ENCODE data around the gene URM1.

URM1 gene

DNA sequence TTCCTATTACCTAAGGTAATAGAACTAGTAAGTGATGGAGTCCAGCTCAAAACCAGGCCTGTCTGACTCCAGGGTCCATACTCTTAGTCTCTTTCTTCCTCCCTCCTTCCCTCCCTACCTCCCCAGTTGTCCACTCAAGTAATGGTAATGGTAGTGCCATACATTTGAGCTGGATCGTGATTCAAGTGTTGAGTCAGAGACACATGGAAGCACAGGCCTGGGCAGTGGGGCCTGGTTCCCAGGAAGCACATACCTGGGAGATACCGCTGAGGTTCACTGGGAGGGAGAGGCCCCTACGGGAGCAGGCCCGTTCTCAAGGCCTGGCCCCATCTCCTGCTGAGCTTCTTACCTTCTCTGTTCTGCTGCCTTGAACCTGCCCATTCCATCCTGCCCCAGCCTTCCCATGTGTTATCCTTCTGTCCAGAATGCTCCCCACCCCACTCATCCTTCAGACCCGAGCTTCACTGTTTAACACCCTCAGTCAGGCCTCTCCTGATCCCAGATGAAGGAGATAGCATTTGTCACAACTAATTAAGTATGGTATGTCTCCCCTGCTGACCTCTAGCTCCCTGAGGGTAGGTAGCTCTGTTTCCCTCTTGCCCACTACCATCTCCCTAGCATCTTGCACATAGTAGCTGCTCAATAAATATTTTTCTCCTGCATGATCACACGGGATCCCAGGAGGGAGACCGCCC, 13.8 kb downstream of the URM1 start:
- DNase-seq = no peak

DNA sequence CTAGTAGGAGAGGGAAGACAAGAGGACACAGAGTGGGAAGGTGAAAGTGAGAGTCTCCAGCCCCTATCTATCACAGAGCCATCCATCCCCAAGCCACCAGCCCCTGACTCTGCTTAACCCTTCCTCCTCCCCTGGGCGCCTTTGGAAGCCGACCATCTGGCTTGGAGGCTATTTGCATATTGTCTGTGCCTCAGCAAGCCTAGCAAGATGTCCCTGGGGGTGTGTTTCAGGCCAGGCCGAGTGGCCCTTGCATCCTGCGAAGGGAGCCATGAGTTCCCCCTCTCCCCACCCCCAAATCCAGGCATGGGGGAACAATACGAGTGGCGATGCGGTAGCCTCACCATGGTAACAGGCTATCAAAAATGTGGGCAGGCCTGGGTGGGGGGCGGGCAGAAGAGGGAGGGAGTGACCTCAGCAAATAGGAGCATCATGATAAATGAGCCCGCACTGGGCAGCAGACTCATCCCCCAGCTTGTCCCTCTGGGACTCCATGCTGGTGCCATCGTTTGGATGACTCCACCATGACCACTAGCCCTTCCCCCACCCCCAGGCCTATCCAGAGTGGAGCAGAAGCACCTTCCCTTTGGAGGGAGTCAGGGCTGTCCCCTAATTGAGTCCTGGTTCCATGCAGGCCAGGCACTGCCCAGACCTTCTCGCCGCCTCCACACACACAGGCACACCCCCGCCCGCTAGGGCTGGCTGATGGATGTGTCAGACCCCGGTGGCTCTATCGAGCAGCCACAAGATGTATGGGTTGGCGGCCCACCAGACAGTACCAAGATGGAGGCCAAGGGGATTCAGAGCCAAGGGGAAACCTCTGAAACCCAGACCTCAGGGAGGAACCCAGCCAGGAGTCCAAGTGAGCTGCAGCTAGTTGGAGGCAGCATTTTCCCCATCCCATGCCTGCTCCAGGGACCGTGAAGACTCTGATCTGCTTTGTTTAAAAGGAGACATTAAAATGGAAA, 14.6 kb downstream of the URM1 start:
- DNase-seq = peak in 2 of 56 donors; percentile 20 to 21

DNA sequence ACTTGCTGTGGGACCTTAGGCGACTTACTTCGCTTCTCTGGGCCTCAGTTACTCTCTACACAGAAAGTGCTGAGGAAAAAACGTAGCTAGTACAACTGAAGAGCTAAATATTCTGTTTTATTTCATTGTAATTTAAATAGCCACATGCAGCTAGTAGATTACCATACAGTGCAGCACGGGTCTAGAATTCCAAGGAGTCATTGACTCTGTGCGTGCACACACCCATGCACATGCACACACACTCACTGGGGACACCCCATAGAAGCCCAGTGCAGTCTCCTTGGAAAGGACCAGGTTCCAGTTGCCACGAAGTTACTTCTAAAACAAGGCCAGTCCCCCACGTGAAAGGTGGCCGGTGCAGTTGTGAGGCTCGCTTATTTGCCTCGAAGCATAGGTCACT, 17.0 kb downstream of the URM1 start:
- DNase-seq = peak in 1 of 56 donors; percentile 14

DNA sequence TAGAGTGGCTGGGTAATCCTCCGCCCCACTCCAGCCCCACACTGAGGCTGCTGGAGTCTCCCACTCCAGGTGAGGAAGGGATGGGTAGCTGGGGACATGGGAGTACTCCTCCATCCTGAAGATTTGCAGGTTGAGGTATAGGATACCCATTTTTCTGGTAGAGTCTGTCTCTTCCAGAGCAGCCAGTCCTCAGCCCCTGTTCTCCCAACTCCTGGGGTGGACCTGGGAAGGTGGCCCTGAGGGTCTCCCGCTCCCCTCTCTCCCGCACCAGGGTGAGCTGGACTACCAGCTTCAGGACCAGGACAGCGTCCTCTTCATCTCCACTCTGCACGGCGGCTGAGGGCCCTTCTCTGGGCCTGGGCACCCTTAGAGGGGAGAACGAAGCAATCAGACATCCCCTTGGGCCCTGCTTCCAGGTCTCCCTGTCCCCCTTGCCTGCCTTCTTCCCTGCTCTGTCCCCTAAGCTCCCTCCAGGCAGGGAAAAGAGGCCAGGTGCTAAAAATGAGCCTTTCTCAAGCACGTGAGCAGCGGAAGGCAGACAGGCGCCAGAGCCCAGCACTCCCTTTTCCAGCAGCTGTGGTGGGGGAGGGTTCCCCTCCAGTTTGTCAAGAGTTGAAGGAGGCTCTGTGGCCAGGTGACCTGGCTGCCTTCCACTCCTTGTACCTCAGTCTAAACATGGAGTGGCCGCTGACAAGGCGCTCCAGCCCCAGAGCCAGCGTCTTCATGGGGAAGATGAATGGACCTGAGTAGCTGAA, 18.4 kb downstream of the URM1 start:
- peak in 15 of 56 donors; percentile 29 to 69 (median 42) for DNase-seq

DNA sequence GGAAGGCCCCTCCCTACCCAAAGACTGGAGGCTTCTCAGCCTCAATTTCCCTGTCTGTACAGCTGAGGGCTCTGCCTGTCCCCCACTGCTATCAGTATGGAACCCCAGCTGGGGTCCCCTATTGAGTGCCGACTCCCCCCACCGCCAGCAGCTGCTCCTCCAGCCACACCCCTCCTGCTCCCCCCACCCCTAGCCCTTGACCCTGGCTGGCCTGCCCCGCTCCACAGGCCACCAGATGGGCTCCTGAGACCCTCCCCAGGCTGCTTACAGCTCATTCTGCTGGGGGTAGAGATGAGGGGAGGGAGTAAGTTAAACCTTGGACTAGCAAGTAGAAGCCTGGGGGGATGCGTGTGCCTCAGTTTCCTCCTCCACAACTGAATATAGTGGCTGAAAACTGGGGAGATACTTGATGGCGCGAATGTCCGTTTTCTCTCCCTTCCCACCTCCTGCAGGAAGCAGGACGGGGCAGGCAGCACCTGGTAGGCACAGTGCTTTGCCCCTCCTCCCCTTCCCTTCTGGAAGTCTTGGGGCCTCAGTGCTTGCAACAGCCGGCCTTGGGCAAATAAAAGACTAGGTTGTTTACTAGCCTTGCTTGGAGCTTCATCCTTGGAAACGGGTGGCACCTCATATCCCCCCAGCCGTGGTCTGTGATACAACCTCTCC, 19.1 kb downstream of the URM1 start:
- peak in 13 of 56 donors; percentile 27 to 70 (median 65) for DNase-seq

DNA sequence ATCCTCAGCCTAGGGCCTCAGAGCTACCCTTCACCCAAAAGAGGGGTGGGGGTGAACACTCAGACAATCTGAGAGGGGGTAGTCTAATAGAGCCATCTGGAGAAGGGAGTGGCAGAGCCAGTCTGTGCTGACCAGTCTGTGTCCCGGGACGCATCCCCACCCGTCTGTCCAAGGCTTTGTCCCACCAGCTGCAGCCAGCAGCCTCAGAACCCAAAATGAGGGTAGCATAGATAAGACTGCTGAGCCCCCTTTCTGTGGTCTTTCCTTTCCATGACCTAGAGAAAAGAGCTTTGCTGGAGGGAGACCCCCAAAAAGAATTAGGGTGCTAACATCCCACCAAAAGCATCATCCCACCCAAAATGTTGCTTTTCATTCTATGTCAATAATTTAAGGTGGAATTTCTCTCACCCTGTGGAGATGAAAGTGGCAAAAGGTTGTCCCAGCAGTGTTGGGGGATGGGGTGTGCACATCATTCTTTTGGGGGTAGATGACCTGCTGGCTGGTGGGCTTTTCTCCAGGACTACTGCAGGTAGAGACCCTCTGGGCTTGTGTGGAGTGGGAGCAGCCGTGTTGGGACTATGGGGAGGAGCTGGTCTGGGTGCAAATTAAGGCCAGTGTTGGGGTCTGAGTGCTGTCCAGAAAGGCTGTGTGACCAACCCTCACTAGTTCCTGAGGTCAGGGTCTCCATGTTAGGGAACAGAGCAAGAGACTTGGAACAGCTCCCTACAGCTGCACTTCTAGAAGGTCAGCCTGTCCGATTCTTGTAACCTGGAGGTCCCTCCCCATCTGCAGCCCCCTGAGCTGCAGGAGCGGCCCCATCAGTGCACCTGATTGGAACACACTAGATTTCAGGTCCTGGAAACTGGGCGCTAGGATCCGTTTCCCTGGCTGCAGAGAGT, 19.9 kb downstream of the URM1 start:
- DNase-seq = peak in 39 of 56 donors; percentile 18 to 82 (median 62)

DNA sequence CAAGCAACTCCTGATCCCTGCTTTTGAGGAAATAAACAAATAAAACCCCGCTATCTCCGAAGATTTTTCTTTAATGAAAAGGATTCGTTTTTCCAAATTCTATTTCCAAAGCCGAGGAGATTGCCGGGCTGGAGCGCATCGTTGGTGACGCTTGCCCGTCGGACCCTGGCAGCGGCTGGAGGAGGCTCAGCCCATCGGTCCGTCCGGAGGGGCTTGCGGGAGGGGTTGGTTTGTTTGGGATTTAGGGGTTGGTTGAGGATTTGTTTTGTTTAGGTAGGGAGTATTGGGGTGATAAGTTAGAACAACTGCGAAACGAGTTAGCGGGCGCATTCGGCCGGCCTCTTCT, 20.8 kb downstream of the URM1 start:
- peak in 2 of 56 donors; percentile 14 to 43 for DNase-seq

DNA sequence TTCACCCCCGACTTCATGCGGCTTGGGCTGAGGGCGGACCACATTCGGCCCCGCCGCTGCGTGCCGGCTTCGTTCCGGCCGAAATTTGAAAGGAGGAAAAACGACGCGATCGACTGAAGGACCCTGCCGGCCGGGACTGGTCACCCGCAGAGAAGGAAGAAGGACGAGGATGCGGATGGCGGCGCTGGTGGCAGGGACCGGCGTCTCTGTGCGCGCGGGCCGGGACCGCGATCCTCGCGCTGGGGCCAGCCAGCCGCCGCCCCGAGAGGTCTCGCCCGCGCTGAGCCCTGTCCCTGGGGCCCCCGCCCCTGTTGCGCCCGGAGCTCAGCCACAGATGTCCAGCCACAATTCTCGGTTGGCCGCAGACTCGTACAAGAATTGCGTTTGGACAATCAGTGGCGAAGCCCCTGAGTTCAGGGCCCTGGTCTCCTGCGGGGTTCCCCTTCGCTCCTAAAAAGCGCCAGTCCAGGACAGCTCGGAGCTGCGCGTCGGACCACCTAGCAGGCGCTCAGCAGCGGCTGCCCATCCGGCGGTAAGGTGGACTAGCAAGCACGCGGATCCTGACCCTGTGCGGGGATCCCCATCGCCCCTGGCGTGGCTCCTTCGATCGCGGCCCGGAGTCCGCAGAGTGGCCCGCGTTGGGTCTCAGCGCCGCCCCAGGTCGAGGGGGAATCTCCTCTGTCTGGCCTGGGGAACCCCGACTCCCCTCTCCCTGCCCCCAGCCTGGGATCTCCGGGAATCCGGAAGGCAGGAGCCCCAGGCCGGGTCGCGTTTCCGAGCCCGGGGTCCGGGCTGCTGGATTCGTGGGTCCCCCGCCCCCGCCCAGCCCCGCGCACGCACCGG, 21.3 kb downstream of the URM1 start:
- peak in 2 of 56 donors; percentile 53 to 58 for DNase-seq

DNA sequence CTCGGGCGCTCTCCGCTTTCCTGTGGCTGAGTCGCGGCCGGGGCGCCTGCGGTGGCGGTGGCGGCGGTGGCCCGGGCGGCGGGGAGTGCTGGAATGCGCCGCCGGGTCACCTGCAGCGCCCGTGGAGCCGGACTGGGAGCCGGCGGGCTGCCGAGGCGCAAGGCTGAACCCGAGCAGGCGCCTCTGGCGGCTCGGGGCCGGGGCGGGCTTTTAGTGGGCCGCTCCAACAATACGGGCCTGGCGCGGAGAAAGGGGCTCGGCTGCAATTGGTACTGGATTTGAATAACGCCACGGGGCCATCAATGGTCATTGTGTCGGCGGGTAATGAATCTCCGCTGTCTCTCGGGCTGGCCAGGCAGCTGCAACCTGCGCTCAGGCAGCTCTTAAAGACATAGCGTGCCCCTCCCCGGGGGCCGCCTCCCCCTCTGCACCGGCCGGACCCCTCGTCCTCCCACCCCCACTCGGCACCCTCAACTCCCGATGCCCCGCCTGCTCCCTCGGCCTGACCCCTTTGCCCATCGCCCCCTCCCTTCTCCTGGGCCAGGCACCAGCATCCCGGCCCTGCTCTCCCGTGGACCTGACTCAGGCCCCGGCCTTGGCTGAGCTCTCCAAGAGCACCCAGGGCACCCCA, 22.1 kb downstream of the URM1 start:
- peak in 53 of 56 donors; percentile 34 to 97 (median 84) for DNase-seq

DNA sequence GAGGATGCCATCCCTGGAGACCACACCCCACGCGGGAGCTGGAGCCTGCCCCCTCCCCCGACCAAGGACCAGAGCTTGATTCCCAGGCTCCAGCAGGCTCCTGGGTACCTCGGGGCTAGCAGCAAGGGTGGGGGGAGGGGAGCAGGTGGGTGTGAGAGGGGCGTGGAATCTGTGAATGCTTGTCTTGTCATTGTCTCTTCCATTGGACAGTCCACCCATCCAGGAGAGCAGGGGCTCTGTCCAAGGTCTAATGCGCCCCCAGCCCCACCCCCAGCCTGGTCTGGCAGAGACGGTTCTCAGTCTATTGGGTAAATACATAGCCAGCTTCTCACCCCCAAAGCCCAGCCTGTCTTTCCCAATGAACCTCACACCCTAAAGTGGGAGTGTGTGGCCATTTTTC, 22.8 kb downstream of the URM1 start:
- peak in 17 of 56 donors; percentile 46 to 85 (median 62) for DNase-seq

DNA sequence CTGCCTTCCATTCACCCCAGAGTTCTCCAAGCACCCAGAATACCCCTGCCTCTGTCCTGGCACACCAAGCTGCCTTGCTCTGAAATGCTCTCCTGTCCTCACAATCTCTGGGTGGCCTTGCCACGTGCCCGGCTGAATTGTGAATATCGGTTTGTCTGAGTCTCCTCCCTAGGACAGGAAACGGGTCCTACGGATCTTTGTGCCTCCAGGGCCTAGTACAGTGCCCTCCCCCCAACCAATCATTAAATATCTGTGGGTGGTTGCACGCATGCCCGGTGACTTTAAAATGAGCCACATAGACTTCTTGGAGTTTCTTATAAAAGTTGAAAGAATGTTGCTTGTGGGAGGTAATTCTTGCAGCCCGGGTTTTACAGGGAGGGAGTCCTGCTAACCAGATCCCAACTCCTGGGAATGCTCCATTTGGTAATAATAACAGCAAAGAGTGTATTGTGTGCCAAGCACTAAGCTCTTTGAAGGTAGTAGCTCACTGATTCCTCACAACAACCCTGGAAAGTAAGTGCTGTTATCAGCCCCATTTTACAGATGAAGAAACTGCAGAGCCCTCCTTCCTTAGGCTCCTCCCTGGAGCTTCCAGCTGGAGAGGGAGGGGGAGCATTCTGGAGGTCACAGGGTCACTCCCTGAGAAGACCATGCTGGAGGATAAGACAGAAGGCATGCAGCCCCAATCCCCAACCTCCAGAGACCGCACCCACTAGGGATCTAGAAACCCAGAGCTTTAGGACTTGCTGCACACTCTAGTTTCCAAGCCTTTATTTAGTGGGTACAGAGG, 23.4 kb downstream of the URM1 start:
- peak in 38 of 56 donors; percentile 20 to 81 (median 52) for DNase-seq

DNA sequence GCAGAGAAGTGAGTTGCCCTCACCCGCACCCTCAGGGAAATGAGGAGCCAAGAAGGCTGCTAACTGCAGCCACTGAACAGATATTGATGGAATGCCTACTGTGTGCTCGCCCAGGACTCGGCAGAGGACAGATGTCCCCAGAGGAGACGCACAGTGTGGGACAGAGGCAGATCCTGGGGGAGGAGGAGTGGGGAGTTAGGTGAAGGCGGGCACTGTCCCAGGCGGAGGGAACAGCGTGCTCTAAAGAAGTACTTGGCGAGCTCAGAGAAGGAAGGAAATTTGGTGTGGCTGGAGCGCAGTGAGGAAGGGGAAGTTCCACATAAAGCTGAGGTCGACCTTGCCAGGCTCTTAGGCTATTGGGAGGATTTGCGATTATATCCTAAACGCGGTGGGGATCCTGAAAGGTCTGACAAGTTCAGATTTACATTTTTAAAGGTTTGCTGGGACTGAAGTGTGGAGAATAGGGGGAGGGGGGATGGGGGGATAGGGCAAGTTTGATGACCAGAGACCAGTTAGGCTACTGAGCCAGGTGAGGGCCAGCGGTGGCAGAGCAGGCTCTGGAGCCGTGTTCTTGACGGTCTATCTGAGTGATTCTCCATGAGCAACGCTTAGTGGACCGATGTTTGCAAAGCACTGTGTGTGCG, 25.9 kb downstream of the URM1 start:
- DNase-seq = peak in 2 of 56 donors; percentile 24 to 30

DNA sequence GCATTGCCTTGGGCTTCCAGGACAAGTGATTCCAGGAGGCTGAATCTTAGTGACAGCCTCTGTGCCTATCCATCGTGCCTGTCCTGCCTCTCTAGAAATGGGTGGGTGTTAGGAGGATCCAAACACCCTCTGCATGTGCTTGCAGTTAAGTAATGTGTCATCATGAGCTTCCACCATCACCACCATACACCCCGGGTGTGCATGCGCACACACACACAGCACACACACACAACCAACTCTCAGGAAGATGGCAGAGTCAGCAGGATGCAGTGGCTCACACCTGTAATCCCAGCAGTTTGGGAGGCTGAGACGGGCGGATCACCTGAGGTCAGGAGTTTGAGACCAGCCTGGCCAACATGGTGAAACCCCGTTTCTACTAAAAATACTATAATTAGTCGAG, 26.7 kb downstream of the URM1 start:
- DNase-seq = no peak

DNA sequence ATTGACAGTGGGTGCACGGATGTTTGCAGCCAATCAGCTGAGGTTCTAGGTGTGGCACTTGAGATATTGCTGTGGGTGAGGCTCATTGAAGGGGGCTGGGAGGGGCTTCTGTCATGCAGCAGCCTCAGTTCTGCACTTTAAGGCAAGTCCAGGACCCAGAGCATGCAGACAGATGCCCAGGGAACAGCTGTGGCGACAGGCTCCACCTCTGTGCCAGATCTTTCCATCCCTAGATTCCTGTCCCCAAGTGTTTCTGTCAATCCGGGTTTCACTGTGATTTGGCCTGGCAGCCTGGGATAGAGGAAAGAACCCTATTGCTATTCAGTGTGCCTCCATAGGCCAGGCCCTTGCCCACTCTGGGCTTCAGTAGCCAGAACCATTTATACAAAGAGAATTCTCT, 28.7 kb downstream of the URM1 start:
- no peak for DNase-seq

DNA sequence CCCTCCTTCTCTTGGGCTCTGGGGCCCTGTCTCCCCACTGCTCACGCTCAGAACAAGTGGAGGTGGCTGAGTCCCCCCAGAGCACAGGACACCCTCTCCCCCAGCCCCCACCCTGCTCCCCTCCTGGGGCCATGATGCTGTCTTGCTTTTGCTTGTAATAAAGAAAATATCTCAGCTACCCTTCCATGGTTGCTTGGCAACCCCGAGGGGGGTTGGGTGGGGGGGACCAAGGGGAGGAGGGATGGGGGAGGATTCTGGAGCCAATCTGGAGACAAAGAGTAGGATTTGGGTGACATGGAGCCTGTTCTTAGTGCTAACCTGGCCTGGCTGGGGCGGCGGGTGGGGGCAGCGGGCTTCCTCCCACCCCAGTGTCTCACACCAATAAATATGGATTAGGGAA, 33.4 kb downstream of the URM1 start:
- peak in 2 of 56 donors; percentile 21 to 22 for DNase-seq

DNA sequence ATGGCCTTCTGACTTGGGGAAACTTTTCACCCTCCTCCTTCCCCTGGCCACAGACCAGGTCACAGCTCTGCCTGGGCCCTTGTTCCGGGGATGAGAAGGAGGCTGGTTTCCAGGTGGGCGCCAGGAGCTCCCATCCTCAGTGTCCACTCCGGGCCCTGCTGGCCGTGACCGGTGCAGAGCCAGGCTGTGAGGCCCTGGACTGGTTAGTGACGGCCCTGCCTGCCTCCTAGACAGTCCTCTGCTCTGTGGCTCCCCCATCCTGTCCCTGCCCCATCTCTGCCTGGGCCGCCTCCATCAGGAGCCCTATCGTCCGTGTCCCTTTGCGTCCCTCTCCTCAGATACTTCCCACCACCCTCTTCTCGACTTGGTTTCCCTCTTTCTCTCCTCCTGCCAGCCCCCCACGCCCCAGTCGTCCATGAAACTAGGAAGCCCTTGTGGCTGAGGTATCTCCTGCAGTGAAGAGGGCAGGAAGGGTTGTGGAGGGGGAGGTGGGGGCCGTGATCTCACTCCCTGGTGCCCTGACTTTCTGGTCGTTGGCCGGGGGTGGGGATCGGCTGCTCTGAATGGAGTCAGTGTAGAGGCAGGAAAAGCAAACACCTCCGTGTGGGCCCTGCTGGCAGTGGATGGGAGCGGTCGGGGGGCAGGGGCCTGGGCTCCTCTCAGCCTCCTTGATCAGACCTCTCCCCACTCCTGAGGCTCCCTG, 34.1 kb downstream of the URM1 start:
- peak in 21 of 56 donors; percentile 24 to 69 (median 53) for DNase-seq
